HuH-7.5 (cell line): Measurements from ENCODE around the gene FAM180A.

ENCODE experiments used
- DNase-seq: peaks from one replicate; pipeline ENCODE4 v3.0.0; 2011; ENCODE audit warnings: low spot score

The FAM180A gene

DNA sequence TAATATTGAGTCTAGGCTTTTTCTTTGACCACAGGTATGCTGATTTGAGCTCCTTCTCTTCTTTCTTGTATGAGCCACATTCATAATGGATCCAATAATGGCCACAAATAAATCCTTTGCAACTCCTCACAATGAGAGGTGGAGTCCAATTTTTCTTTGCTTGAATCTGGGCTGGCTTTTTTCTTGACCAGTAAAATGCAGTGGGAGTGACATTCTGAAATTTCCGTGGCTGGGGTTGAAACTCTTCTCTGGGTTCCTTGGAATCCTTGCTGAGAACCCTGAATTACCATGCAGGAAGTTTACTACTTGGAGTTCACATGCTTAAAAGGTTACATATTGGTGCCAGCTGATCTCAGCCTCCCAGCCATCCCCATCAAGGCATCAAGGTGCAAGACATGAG, 22.4 kb upstream of the FAM180A start:
- DNase-seq: no peak

GRCh38 chr7:135770139-135770710, 21.6 kb upstream of the FAM180A start:
- DNase-seq: no peak

DNA sequence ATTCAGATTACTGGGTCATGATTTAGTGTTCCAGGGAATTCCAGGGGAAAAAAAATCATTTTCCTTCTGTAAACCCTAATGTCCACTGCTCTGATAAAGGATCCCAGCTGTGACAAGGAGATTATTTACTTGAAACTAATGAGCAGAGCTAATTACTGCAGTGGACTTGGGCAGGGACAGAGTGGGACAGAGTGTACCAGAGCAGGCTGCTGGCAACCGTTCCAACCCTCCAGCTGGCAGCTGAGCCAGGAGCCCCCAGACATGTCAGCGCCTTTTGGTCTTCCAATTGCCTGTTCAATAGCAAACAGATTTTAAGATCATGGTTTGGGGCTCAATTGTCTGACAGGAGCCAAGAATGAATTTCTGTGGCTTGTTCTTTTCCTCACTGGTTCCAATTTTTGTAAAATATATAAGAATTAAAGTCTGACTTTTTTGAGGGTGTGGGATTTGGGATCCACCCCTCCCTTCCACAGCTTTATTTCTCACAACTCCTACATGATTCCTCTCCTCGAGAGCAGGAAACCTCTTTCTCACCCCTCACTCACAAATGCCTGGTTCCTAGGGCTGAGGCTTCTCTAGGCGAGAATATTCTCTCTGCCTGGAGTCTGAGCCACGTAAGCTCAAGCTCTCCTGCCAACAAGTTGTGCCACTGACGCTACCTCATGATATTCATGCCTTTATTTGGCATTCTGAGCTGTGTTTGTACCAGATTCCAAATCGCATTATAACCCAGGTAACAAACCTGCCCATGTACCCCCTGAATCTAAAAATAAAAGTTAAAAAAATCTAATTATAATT, 20.6 kb upstream of the FAM180A start:
- no peak for DNase-seq

DNA sequence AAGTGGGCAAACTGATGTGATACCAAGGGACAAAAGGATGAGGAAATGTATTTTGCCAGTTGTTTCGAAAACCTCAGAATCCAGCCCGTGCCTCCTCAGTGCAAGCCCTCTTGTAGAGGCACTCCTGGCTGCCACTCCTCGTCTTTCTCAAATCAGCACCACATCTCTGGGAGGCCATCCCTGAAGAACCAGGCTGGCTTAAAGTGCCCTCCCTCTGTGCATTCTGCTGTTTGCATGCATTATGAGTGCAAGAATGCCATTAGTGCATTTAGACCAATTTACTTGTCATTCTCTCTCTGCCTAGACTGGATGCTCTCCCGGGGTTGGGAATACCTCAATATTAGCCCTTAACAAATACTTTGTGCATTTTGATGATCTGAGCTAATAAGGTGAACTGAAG, 19.9 kb upstream of the FAM180A start:
- no peak for DNase-seq

DNA sequence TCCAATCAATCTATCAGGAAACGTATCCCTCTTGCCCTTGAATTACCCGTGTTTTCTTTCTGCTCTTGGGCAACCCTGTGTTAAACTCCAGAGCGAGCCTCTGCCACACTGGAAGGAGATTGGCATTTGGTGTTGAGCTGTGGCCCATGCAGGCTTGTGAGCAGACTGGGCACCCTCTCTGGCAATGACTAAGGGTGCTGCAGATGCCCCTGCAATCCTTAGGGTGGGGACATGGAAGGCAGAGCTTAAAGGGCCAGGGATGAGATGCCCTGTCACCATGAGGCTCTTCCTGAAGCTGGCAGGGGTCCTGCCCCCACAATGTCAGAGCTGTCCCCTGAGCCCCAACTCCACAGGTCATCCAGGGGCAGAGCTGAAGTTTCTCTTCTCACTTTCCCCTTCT, 19.5 kb upstream of the FAM180A start:
- DNase-seq: no peak

DNA sequence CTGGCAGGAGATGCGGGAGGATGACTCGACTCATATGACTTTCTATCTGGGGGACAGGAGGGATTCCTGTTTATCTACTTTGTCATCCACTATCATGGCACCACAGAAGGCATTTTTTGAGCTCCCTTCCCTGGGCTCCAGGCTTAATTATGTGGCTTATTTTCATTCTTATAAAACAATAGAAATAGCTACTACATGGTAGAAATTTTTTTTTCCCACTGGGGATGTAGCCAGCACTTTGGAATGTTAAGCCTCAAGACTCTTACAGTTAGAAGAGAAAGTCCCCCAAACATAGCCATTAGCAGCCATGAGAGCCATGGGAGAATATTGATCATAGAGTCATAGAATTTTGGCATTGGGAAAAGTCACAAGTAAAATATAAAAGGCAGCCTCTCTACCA, 14.6 kb upstream of the FAM180A start:
- DNase-seq: no peak

- no peak for DNase-seq
These were observed 13.3 kb upstream of the FAM180A start for GRCh38 chr7:135761751-135762488.

DNA sequence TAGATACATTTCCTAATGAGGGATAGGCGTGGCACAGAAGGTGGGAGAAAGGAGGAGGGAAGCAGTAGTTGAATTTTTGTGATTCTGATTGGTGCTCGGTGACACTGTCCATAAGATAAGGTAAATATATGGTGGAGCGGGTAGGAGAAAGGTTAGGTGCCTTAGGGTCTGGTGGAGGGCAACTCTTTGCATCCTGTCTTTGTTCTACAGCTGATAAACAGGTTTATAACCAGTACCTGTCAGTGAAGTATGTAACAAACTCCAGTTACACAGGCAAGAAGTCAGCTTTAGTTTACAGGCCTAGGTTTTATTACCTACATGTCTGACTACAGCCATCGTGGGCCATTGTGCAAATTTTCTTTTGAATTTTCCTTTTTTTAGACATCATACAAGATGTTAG, 10.9 kb upstream of the FAM180A start:
- DNase-seq: no peak

GRCh38 chr7:135758531-135758932, 9.9 kb upstream of the FAM180A start:
- no peak for DNase-seq

DNA sequence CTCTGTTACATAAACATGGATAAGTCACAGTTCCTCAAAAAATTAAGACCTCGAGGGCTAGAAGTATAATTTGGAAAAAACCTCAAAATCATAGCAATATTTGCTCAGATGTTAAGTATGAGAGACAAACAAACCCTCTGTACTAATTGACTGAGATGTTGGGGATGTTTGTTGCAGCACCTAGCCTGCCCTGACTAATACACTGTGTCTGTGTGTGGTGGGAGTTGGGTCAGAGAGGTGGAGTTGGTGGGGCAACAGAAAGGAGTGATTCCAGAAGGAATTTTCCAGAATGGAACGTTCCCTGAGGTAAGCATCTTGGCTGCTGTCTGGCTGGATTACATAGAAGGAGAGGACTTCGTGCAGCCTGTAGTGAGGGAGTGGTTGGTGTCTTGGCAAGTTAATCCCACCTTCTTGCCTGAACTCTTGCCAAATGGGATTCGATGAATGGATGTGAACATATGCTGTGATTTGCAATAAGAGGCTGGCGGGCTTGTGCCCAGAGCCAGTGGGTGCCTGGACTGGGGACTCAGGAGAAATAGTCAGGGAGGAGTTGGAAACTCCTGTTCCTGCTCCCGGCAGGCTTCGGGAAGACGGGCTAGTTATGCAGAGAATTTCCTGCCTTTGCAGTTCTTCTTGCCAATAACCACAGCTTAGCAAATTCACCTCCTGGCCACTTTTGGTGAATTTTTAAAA, 9.3 kb upstream of the FAM180A start:
- no peak for DNase-seq

GRCh38 chr7:135756191-135756590, 7.6 kb upstream of the FAM180A start:
- DNase-seq: no peak

DNA sequence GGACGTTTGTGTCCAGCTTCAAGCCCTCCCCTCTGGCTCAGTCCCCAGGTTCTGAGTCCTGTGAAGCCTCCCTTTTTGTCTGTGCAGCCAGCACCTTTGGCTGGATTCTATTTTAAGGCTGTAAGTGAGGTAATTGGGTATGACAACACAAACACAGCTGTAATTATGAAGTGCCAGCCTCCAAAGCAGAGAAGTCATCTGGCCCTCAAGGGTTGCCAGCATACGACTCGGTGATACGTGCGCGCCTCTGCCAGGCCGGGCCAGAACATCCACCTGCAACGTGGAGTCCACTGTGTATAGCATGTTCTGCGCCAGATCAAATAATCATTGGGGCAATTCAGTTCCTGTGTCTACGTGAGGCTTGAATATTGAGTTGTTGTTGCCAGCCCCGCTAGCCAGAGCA, 6.7 kb upstream of the FAM180A start:
- no peak for DNase-seq

DNA sequence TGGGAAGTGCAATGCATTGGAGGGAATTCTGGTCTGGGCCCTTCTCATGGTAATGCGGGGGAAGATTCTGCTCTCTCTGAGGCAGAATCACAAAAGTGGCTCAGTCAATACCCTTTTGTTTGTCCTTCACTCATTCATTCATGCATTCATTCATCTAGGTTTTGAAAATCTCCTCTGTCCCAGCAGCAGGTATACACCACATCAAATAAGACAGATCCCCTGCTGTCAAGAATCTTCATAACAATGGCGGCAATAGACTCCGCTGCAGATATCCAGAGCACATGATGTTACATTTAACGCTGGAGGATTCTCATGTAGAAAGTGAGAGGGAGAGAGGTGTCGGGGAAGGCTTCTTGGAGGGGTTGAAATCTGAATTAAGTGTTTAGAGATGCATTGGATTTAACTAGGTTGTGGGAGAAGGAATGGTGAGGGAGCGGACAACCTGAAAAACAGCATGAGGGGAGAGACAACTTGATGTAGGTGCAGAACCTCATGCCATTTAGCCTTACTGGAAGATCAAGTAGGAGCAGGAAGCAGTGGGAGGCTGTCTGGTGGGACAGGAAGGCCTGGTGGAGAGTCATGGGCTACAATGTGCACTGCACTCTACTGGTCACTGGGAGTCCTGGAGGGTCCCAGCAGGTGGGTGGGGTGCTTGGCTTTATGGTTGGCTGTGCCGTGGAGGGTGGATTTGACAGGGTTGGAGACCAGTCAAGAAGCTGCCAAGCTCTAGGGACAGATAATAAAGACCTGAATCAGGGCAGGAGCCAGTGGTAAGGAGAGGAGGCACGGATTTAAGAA, 5.2 kb upstream of the FAM180A start:
- no peak for DNase-seq

DNA sequence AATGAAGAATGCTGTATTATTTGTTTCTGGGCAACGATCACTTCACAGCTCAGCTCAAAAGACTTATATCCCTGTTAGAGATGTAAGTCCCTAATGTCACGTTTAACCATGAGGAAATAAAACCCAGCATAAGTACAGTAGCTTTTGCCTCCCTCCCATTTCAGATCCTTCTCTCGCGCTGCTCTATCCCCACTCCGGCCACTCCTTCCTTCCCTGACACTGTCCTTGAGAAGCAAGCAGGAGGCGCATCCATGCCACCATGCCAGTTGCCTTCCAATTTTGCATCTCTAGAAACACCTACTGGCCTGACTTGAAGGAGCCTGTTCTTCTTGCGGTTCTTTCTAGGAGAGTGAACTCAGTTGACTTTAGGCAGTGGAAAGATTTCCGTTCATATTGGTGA, 1.2 kb downstream of the FAM180A start:
- DNase-seq: no peak

DNA sequence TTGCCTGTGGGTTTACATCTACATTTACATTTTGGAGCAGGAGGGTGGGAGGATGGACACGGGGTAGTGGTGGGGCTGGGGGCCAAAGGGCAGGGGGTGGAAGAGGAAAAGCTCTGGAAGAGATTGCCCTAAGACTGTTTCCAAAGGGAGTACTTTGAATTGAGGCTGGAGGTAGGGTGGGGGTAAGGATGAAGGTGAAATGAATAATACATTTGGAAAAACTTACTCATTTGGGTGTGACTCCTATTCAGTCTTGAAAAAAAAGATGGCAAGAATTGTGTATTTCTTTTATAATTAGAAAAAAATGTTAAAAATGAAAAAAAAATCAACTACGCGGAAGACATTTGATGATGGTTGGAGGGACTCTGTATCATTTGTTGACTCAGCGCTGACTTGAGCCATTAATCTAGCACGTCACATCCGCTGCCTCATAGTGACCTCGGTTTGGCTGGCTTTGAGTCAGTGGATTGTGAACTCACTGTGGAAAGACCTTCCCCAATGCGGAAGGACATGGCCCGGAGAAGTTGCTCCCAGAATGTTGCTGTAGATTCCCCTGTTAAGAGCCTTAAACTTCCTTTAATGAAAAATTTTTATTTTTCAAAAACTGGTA, 2.8 kb downstream of the FAM180A start:
- no peak for DNase-seq

DNA sequence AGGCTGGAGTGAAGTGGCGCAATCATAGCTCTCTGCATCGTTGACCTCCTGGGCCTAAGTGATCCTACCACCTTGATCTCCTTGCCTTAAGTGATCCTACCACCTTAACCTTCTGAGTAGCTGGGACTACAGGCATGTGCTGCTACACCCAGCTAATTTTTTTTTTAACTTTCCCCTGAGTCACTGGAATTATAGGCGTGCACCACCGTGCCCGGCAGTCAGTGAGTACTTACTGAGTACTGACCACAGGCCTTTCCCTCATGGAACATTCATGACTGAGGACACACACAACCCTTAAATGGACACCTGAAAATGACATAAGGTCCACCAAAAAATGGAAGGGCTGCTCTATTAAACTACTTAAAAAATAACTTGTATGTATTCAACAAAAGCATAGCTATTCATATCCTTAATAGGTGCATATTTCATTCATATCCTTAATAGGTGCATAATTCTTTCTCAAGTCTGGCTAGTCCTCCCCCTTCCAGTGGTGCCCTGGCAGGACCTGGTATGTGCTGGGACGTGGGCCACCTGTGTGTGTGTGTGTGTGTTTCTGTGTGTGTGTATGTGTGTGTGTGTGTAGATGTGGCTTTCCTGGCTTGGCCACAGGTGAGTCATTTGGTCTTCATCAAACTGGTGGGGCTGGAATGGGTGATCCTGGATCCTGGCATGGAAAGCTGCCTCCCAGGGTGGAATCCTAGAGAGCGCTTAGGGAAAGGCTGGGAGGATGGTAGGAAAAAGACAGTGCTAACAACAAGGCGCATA, 3.5 kb downstream of the FAM180A start:
- DNase-seq: no peak

GRCh38 chr7:135743907-135744731, 4.5 kb downstream of the FAM180A start:
- no peak for DNase-seq

DNA sequence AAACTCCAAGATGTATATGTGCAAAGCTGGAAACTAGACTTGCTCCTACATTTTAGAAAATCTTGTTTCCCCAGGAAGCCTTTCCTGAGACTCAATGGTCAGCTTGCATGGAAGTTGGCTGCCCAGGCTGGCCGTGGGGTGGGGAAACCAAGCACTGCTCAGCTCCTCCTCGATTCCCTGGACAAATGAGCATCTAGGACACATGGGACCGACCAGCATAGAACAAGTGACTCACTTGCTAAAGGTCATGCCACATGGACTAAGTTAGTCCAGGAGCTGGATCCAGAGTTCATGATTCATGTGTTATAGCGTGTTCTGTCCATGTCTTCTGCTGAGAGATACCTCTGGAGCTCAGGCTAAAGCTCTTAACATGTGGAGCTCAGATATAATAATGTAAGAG, 6.2 kb downstream of the FAM180A start:
- no peak for DNase-seq

DNA sequence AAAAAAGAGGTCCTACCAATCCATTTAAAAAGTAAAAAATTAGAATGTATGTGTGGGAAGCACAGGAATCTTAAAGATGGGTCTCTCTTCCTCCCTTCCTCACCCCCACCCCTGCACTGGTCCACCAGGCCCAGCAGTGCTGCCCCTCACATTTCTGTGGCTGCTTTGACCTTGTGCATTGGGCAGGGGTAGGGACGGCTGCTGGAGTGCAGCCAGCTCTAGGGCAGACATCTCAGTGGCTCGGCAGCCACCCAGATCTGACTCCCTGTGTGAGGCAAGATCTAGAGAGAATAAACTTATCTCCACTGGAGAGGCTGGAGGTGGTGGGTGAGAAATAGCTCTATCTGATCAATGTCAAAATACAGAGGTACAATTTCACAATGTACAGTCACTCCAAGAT, 6.7 kb downstream of the FAM180A start:
- DNase-seq: no peak

DNA sequence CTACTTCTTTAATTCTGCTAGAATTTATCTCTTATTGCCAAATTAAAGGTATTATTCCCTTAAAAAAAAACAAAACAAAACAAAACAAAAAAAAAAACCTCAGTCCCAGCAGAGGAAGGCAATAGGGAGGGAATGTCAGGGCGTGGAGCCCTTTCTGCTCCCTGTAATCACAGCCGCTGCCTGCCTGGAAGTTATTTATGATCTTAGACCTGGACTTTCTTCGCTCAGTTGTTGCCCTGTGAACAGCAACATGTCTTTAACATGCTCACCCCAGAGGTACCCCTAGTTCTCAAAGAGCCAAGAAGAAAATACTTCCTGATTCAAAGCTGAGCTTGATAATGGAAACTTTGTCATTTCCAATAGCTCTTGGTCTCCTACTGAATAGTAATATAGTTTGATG, 7.7 kb downstream of the FAM180A start:
- DNase-seq: no peak
